Gastrocnemius medialis (tissue), 4 donors: ENCODE results near the gene STRADA.

Source experiments
- CTCF ChIP-seq, 5 experiments: fragments of 450-650 bp in 3 of 5; fragments of 200-600 bp in 2 of 5; sonication (generic) in 2 of 5; IDR thresholded peaks in 4 of 5; conservative IDR thresholded peaks in 1 of 5; 1 replicate in 4 of 5; 2 replicates in 1 of 5; pipeline ENCODE4 v1.5.1; 2016 to 2019; ENCODE audit warnings: antibody characterized with exemption in 5 of 5, mild to moderate bottlenecking in 3 of 5, moderate library complexity in 3 of 5
- POLR2A ChIP-seq, 2 donors: fragments of 450-650 bp; IDR thresholded peaks; one replicate each; pipeline ENCODE4 v1.6.1; 2017; ENCODE audit warnings: antibody characterized with exemption in 2 of 2, mild to moderate bottlenecking in 2 of 2, moderate library complexity in 2 of 2

DNA sequence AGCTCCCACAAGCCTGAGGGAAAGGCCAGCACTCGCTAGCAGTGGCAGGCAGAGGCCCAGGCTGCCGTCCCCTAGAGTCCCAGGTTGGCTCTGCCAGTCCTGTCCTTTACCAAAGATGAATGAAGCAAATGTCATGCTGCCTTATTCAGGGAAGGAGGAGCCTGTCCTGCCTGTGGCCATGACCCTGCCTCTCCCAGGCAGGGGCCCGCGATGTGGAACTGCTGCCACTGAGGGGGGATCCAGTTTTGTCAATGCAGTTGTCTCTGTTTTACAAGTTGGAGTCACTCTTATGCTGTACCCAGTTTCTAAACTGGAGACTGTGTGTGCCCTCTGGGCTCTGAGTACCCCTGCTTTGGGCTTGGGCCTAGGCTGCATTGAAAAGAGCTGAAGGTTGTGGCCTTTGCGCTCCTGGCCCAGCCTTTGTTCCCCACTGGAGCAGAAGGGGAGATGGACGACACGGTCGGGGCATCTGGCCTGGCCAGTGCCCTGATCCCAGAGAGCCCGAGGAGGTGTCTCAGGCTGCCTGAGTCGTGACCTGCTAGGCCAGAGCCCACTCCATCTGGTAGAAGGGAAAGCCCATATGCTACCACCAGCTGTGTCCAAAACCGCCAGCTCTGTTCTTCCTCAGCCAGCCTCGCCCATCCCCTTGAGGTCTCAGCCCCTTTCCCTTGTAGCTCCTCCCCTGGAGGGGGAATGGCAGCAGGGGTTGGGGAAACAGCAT is 47.2 kb downstream of the STRADA start:
- no peak for TF ChIP-seq CTCF (IDR thresholded peaks at IDR 0.05 in 4 of 5, conservative IDR thresholded peaks at IDR 0.05 in 1 of 5)
- TF ChIP-seq POLR2A (IDR thresholded peaks at IDR 0.05) = no peak
